ENCODE results near the gene SLC2A8.

The SLC2A8 gene

GRCh38 chr9:127386981-127387380, 10.0 kb upstream of the SLC2A8 start:
- Mint-ChIP-seq H3K4me3 (no peak overlapping the region), H3K27me3 (peaks cover 65% of the 10 kb centered on the region)
- ATAC-seq (replicated peaks; ENCODE audit: extremely low read depth, poor library complexity, severe bottlenecking) = no peak

GRCh38 chr9:127388037-127388855, 8.7 kb upstream of the SLC2A8 start:
- H3K27me3 Mint-ChIP-seq = peaks cover 66% of the 10 kb centered on the region
- H3K4me1 Mint-ChIP-seq = peaks cover 16% of the 10 kb centered on the region
- ATAC-seq (replicated peaks; ENCODE audit: extremely low read depth, poor library complexity, severe bottlenecking) = peak; percentile 99

More at GRCh38 chr9:127386981-127387380, 10.0 kb upstream of the SLC2A8 start:
- no peak for DNase-seq (ENCODE audit: low spot score in 2 of 2)
- H3K9me3 Mint-ChIP-seq = no peaks in the 10 kb centered on the region
- no peak overlapping the region for H3K27ac Mint-ChIP-seq (ENCODE audit: low read depth)
- peaks cover 6% of the 10 kb centered on the region for H3K36me3 Mint-ChIP-seq (ENCODE audit: insufficient read depth)
- H3K4me1 Mint-ChIP-seq = peaks cover 16% of the 10 kb centered on the region

GRCh38 chr9:127388856-127389238, 8.1 kb upstream of the SLC2A8 start:
- H3K36me3 Mint-ChIP-seq (ENCODE audit: insufficient read depth) = peaks cover 6% of the 10 kb centered on the region
- H3K27ac Mint-ChIP-seq (ENCODE audit: low read depth) = peak overlapping the region; percentile 80
- H3K4me3 Mint-ChIP-seq = peak overlapping the region; percentile 36
- H3K9me3 Mint-ChIP-seq = no peaks in the 10 kb centered on the region
- H3K27me3 Mint-ChIP-seq = peaks cover 65% of the 10 kb centered on the region
- no peak for ATAC-seq (replicated peaks; ENCODE audit: extremely low read depth, poor library complexity, severe bottlenecking)
- peaks cover 16% of the 10 kb centered on the region for H3K4me1 Mint-ChIP-seq
- DNase-seq (ENCODE audit: low spot score in 2 of 2) = no peak

More at GRCh38 chr9:127388037-127388855, 8.7 kb upstream of the SLC2A8 start:
- Mint-ChIP-seq H3K9me3 (no peaks in the 10 kb centered on the region), H3K36me3 (ENCODE audit: insufficient read depth) (peaks cover 6% of the 10 kb centered on the region), H3K4me3 (peak overlapping the region; percentile 36), H3K27ac (ENCODE audit: low read depth) (peak overlapping the region; percentile 80)
- peak; percentile 75 to 89 for DNase-seq (ENCODE audit: low spot score in 2 of 2)

GRCh38 chr9:127389381-127390247, 7.4 kb upstream of the SLC2A8 start:
- Mint-ChIP-seq H3K4me1 (peaks cover 16% of the 10 kb centered on the region), H3K4me3 (no peak overlapping the region), H3K36me3 (ENCODE audit: insufficient read depth) (peaks cover 6% of the 10 kb centered on the region), H3K27ac (ENCODE audit: low read depth) (peak overlapping the region; percentile 80), H3K9me3 (no peaks in the 10 kb centered on the region), H3K27me3 (peaks cover 57% of the 10 kb centered on the region)
- DNase-seq (ENCODE audit: low spot score in 2 of 2) = no peak
- no peak for ATAC-seq (replicated peaks; ENCODE audit: extremely low read depth, poor library complexity, severe bottlenecking)

- Mint-ChIP-seq H3K4me1 (peaks cover 16% of the 10 kb centered on the region), H3K36me3 (ENCODE audit: insufficient read depth) (peaks cover 6% of the 10 kb centered on the region), H3K9me3 (no peaks in the 10 kb centered on the region), H3K4me3 (no peak overlapping the region), H3K27ac (ENCODE audit: low read depth) (no peak overlapping the region), H3K27me3 (peaks cover 52% of the 10 kb centered on the region)
- ATAC-seq (replicated peaks; ENCODE audit: extremely low read depth, poor library complexity, severe bottlenecking) = no peak
- no peak for DNase-seq (ENCODE audit: low spot score in 2 of 2)
Measured at GRCh38 chr9:127390248-127390545, 6.8 kb upstream of the SLC2A8 start.

- DNase-seq (ENCODE audit: low spot score in 2 of 2) (no peak), ATAC-seq (replicated peaks; ENCODE audit: extremely low read depth, poor library complexity, severe bottlenecking) (no peak)
- Mint-ChIP-seq H3K4me1 (peaks cover 16% of the 10 kb centered on the region), H3K4me3 (no peak overlapping the region), H3K27ac (ENCODE audit: low read depth) (no peak overlapping the region), H3K36me3 (ENCODE audit: insufficient read depth) (peaks cover 6% of the 10 kb centered on the region), H3K9me3 (no peaks in the 10 kb centered on the region), H3K27me3 (peaks cover 48% of the 10 kb centered on the region)
Measured at GRCh38 chr9:127390563-127390962, 6.4 kb upstream of the SLC2A8 start.

- DNase-seq (ENCODE audit: low spot score in 2 of 2) (no peak), ATAC-seq (replicated peaks; ENCODE audit: extremely low read depth, poor library complexity, severe bottlenecking) (no peak)
- no peak overlapping the region for H3K4me3 Mint-ChIP-seq
- H3K36me3 Mint-ChIP-seq (ENCODE audit: insufficient read depth) = peaks cover 7% of the 10 kb centered on the region
- peaks cover 32% of the 10 kb centered on the region for H3K27me3 Mint-ChIP-seq
- H3K27ac Mint-ChIP-seq (ENCODE audit: low read depth) = no peak overlapping the region
- H3K9me3 Mint-ChIP-seq = no peaks in the 10 kb centered on the region
- peaks cover 16% of the 10 kb centered on the region for H3K4me1 Mint-ChIP-seq
Measured at GRCh38 chr9:127392166-127392565, 4.8 kb upstream of the SLC2A8 start.

GRCh38 chr9:127392976-127393375, 4.0 kb upstream of the SLC2A8 start:
- DNase-seq (ENCODE audit: low spot score in 2 of 2) (no peak), ATAC-seq (replicated peaks; ENCODE audit: extremely low read depth, poor library complexity, severe bottlenecking) (no peak)
- H3K27me3 Mint-ChIP-seq = peaks cover 32% of the 10 kb centered on the region
- H3K4me3 Mint-ChIP-seq = no peak overlapping the region
- no peak overlapping the region for H3K27ac Mint-ChIP-seq (ENCODE audit: low read depth)
- H3K4me1 Mint-ChIP-seq = peaks cover 15% of the 10 kb centered on the region
- no peaks in the 10 kb centered on the region for H3K9me3 Mint-ChIP-seq
- peaks cover 8% of the 10 kb centered on the region for H3K36me3 Mint-ChIP-seq (ENCODE audit: insufficient read depth)

- DNase-seq (ENCODE audit: low spot score in 2 of 2) = no peak
- peaks cover 30% of the 10 kb centered on the region for H3K27me3 Mint-ChIP-seq
Measured at GRCh38 chr9:127393645-127394044, 3.3 kb upstream of the SLC2A8 start.

GRCh38 chr9:127395497-127396252, 1.3 kb upstream of the SLC2A8 start:
- peaks cover 8% of the 10 kb centered on the region for H3K4me1 Mint-ChIP-seq
- no peaks in the 10 kb centered on the region for H3K9me3 Mint-ChIP-seq
- no peak for ATAC-seq (replicated peaks; ENCODE audit: extremely low read depth, poor library complexity, severe bottlenecking)
- H3K27me3 Mint-ChIP-seq = peaks cover 22% of the 10 kb centered on the region
- no peak overlapping the region for H3K27ac Mint-ChIP-seq (ENCODE audit: low read depth)
- no peak for DNase-seq (ENCODE audit: low spot score in 2 of 2)
- H3K4me3 Mint-ChIP-seq = peak overlapping the region; percentile 80
- H3K36me3 Mint-ChIP-seq (ENCODE audit: insufficient read depth) = peaks cover 8% of the 10 kb centered on the region

More at GRCh38 chr9:127393645-127394044, 3.3 kb upstream of the SLC2A8 start:
- ATAC-seq (replicated peaks; ENCODE audit: extremely low read depth, poor library complexity, severe bottlenecking) = no peak
- Mint-ChIP-seq H3K36me3 (ENCODE audit: insufficient read depth) (peaks cover 7% of the 10 kb centered on the region), H3K4me1 (peaks cover 15% of the 10 kb centered on the region), H3K27ac (ENCODE audit: low read depth) (no peak overlapping the region), H3K9me3 (no peaks in the 10 kb centered on the region), H3K4me3 (no peak overlapping the region)

GRCh38 chr9:127396253-127396807, 639 bp upstream of the SLC2A8 start:
- peak overlapping the region; percentile 80 for H3K4me3 Mint-ChIP-seq
- DNase-seq (ENCODE audit: low spot score in 2 of 2) = no peak
- peaks cover 8% of the 10 kb centered on the region for H3K4me1 Mint-ChIP-seq
- no peaks in the 10 kb centered on the region for H3K9me3 Mint-ChIP-seq
- peaks cover 6% of the 10 kb centered on the region for H3K36me3 Mint-ChIP-seq (ENCODE audit: insufficient read depth)
- ATAC-seq (replicated peaks; ENCODE audit: extremely low read depth, poor library complexity, severe bottlenecking) = no peak
- no peak overlapping the region for H3K27ac Mint-ChIP-seq (ENCODE audit: low read depth)
- H3K27me3 Mint-ChIP-seq = peaks cover 22% of the 10 kb centered on the region

- DNase-seq (ENCODE audit: low spot score in 2 of 2) = no peak
- no peak for ATAC-seq (replicated peaks; ENCODE audit: extremely low read depth, poor library complexity, severe bottlenecking)
- H3K27ac Mint-ChIP-seq (ENCODE audit: low read depth) = peak overlapping the region; percentile 38
- H3K4me1 Mint-ChIP-seq = peaks cover 8% of the 10 kb centered on the region
- H3K4me3 Mint-ChIP-seq = peak overlapping the region; percentile 80
- peaks cover 10% of the 10 kb centered on the region for H3K27me3 Mint-ChIP-seq
- no peaks in the 10 kb centered on the region for H3K9me3 Mint-ChIP-seq
- H3K36me3 Mint-ChIP-seq (ENCODE audit: insufficient read depth) = peaks cover 6% of the 10 kb centered on the region
Measured at GRCh38 chr9:127397646-127398274, 791 bp downstream of the SLC2A8 start.

Data from central memory CD8-positive, alpha-beta T cell (primary cell).